IMR-90 (cell line): ENCODE results near the gene CTSC. TPM values are rescaled to one million over a fixed set of nuclear protein-coding genes. Genes with fewer than 3 reads are reported as not detected.

ENCODE experiments used
- CEBPB ChIP-seq: IDR thresholded peaks from 2 replicates; pipeline ENCODE4 v1.6.1; 2012; ENCODE audit warnings: low read depth, low read length, improper control_type of control experiment
- MXI1 ChIP-seq: IDR thresholded peaks from 2 replicates; pipeline ENCODE4 v1.6.1; 2012; ENCODE audit warnings: low read depth, mild to moderate bottlenecking, low read length, moderate library complexity, borderline replicate concordance
- RAD21 ChIP-seq: IDR thresholded peaks from 2 replicates; pipeline ENCODE4 v1.6.1; 2012; ENCODE audit warnings: low read length, improper control_type of control experiment
- polyA plus RNA-seq, 3 experiments: library from polyadenylated mRNA; depleted of rRNA; stranded (reverse); fragments of >200 nt; gene quantifications; 2 replicates each; pipeline ENCODE4 v1.2.3, GENCODE V29; 2012; ENCODE audit warnings: low replicate concordance in 1 of 3
- total RNA-seq: library from RNA; depleted of rRNA; stranded (reverse); fragments of >200 nt; gene quantifications from 2 replicates; pipeline ENCODE4 v1.2.3, GENCODE V29; 2012
- TF ChIP-seq, protein P1 (sequence below): fragments of 150-350 bp; IDR thresholded peaks from 2 replicates; pipeline ENCODE4 v1.6.1; 2016; ENCODE audit warnings: low read depth, mild to moderate bottlenecking, low read length, moderate library complexity, borderline replicate concordance

Gene CTSC
- total and polyA plus RNA-seq, 2 of the 4 experiments (the other 2 are of a cell fraction) = 208 to 299 TPM

DNA sequence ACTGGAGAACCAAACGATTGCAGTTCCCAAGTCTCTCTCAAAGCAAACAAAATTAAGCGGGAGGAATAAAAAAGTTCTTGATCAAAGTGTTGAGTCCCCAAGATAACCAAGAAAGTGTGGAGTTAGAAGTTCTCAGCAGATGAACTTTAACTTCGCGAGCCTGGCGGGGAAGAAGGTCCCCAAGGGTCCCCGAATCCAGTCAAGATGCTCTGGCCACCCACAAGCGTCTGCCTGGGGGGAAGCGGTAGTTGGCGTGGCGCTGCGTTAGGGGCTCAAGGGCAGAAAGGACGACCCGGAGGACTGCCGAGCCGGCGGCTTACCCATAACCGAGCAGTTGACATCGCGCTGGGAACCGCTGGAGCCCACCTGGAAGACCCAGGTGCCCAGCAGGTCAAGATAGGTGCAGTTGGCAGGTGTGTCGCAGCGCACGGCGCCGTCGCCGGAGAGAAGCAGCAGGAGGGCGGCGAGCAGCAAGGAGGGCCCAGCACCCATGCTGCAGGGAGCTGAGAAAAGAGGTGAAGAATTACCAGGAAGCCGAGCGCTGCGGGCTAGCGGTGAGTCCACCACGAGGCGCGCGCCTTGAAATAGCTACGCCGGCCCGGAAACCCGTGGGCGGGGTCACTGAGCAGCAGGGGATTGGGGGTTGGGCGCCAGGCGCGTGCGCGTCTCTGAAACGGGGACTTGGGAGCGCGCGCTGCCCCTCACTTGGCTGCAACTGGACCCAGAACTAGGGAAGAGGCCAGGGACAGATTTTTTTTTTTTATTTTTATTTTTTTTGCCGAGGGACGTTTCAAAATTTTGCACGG, at the start of gene CTSC (continued):
- TF ChIP-seq, protein P1, sequence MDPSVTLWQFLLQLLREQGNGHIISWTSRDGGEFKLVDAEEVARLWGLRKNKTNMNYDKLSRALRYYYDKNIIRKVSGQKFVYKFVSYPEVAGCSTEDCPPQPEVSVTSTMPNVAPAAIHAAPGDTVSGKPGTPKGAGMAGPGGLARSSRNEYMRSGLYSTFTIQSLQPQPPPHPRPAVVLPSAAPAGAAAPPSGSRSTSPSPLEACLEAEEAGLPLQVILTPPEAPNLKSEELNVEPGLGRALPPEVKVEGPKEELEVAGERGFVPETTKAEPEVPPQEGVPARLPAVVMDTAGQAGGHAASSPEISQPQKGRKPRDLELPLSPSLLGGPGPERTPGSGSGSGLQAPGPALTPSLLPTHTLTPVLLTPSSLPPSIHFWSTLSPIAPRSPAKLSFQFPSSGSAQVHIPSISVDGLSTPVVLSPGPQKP = no peak
- TF ChIP-seq RAD21 (peak; percentile 11), MXI1 (no peak; the same call in 1 of the 2 replicates), CEBPB (no peak)
